ENCODE measurements around the gene ANKRD62. TPM values are rescaled to one million over a fixed set of nuclear protein-coding genes. Genes with fewer than 3 reads are reported as not detected.

Gene ANKRD62
- polyA plus RNA-seq, 1 donor: 0.01 TPM

- Histone ChIP-seq H3K4me3 (ENCODE audit: low read length) (no peak overlapping the region), H3K36me3 (ENCODE audit: control insufficient read depth, insufficient read depth, low read length) (no peaks in the 10 kb centered on the region), H3K4me1 (ENCODE audit: control insufficient read depth, insufficient read depth, low read length) (no peaks in the 10 kb centered on the region), H3K27ac (ENCODE audit: low read length) (no peak overlapping the region), H3K27me3 (ENCODE audit: control insufficient read depth, insufficient read depth, low read length) (peaks cover 2% of the 10 kb centered on the region), H3K9me3 (ENCODE audit: control insufficient read depth, low read depth, low read length) (no peaks in the 10 kb centered on the region)
- no CpG with 5 or more reads among the region's 14 CpGs for whole genome bisulfite sequencing (ENCODE audit: insufficient coverage, low lambda C conversion rate)
- DNase-seq: no peak
Observed at GRCh38 chr18:12056034-12056883, 37.4 kb upstream of the ANKRD62 start.

- no peaks in the 10 kb centered on the region for H3K36me3 ChIP-seq (ENCODE audit: control insufficient read depth, insufficient read depth, low read length)
- H3K4me1 ChIP-seq (ENCODE audit: control insufficient read depth, insufficient read depth, low read length): no peaks in the 10 kb centered on the region
- no peaks in the 10 kb centered on the region for H3K9me3 ChIP-seq (ENCODE audit: control insufficient read depth, low read depth, low read length)
- no peak for DNase-seq
- no peak overlapping the region for H3K27ac ChIP-seq (ENCODE audit: low read length)
- WGBS (ENCODE audit: insufficient coverage, low lambda C conversion rate): no CpG with 5 or more reads among the region's 14 CpGs
- H3K4me3 ChIP-seq (ENCODE audit: low read length): no peak overlapping the region
- peaks cover 2% of the 10 kb centered on the region for H3K27me3 ChIP-seq (ENCODE audit: control insufficient read depth, insufficient read depth, low read length)
Observed at GRCh38 chr18:12056884-12057402, 36.7 kb upstream of the ANKRD62 start.

- Histone ChIP-seq H3K36me3 (ENCODE audit: control insufficient read depth, insufficient read depth, low read length) (no peaks in the 10 kb centered on the region), H3K4me3 (ENCODE audit: low read length) (no peak overlapping the region), H3K27ac (ENCODE audit: low read length) (no peak overlapping the region), H3K27me3 (ENCODE audit: control insufficient read depth, insufficient read depth, low read length) (peaks cover 2% of the 10 kb centered on the region), H3K4me1 (ENCODE audit: control insufficient read depth, insufficient read depth, low read length) (no peaks in the 10 kb centered on the region), H3K9me3 (ENCODE audit: control insufficient read depth, low read depth, low read length) (no peaks in the 10 kb centered on the region)
- 50% methylated on average over 1 of the region's 14 CpGs for WGBS (ENCODE audit: insufficient coverage, low lambda C conversion rate)
- no peak for DNase-seq
Observed at GRCh38 chr18:12057419-12058039, 36.1 kb upstream of the ANKRD62 start.

- Histone ChIP-seq H3K27ac (ENCODE audit: low read length) (no peak overlapping the region), H3K4me1 (ENCODE audit: control insufficient read depth, insufficient read depth, low read length) (no peaks in the 10 kb centered on the region), H3K4me3 (ENCODE audit: low read length) (no peak overlapping the region), H3K36me3 (ENCODE audit: control insufficient read depth, insufficient read depth, low read length) (no peaks in the 10 kb centered on the region), H3K27me3 (ENCODE audit: control insufficient read depth, insufficient read depth, low read length) (no peaks in the 10 kb centered on the region), H3K9me3 (ENCODE audit: control insufficient read depth, low read depth, low read length) (no peaks in the 10 kb centered on the region)
- WGBS (ENCODE audit: insufficient coverage, low lambda C conversion rate): 95% methylated on average over 4 of the region's 16 CpGs
- no peak for DNase-seq
Observed at GRCh38 chr18:12059334-12060181, 34.1 kb upstream of the ANKRD62 start.

- no peak for DNase-seq
- H3K36me3 ChIP-seq (ENCODE audit: control insufficient read depth, insufficient read depth, low read length): no peaks in the 10 kb centered on the region
- H3K4me3 ChIP-seq (ENCODE audit: low read length): no peak overlapping the region
- no peak overlapping the region for H3K27ac ChIP-seq (ENCODE audit: low read length)
- no CpG with 5 or more reads among the region's 20 CpGs for WGBS (ENCODE audit: insufficient coverage, low lambda C conversion rate)
- H3K9me3 ChIP-seq (ENCODE audit: control insufficient read depth, low read depth, low read length): no peaks in the 10 kb centered on the region
- H3K27me3 ChIP-seq (ENCODE audit: control insufficient read depth, insufficient read depth, low read length): no peaks in the 10 kb centered on the region
- H3K4me1 ChIP-seq (ENCODE audit: control insufficient read depth, insufficient read depth, low read length): no peaks in the 10 kb centered on the region
Observed at GRCh38 chr18:12060182-12060870, 33.3 kb upstream of the ANKRD62 start.

- H3K27ac ChIP-seq (ENCODE audit: low read length): no peak overlapping the region
- no peaks in the 10 kb centered on the region for H3K4me1 ChIP-seq (ENCODE audit: control insufficient read depth, insufficient read depth, low read length)
- no peaks in the 10 kb centered on the region for H3K9me3 ChIP-seq (ENCODE audit: control insufficient read depth, low read depth, low read length)
- WGBS (ENCODE audit: insufficient coverage, low lambda C conversion rate): no CpG with 5 or more reads among the region's 14 CpGs
- DNase-seq: no peak
- H3K4me3 ChIP-seq (ENCODE audit: low read length): no peak overlapping the region
- H3K27me3 ChIP-seq (ENCODE audit: control insufficient read depth, insufficient read depth, low read length): no peaks in the 10 kb centered on the region
- no peaks in the 10 kb centered on the region for H3K36me3 ChIP-seq (ENCODE audit: control insufficient read depth, insufficient read depth, low read length)
Observed at GRCh38 chr18:12061685-12062084, 32.0 kb upstream of the ANKRD62 start.

- no peak overlapping the region for H3K4me3 ChIP-seq (ENCODE audit: low read length)
- H3K27me3 ChIP-seq (ENCODE audit: control insufficient read depth, insufficient read depth, low read length): no peaks in the 10 kb centered on the region
- H3K27ac ChIP-seq (ENCODE audit: low read length): no peak overlapping the region
- H3K4me1 ChIP-seq (ENCODE audit: control insufficient read depth, insufficient read depth, low read length): no peaks in the 10 kb centered on the region
- peaks cover 8% of the 10 kb centered on the region for H3K9me3 ChIP-seq (ENCODE audit: control insufficient read depth, low read depth, low read length)
- no CpG with 5 or more reads among the region's 4 CpGs for WGBS (ENCODE audit: insufficient coverage, low lambda C conversion rate)
- DNase-seq: no peak
- H3K36me3 ChIP-seq (ENCODE audit: control insufficient read depth, insufficient read depth, low read length): no peaks in the 10 kb centered on the region
Observed at GRCh38 chr18:12062974-12063373, 30.7 kb upstream of the ANKRD62 start.

- H3K27ac ChIP-seq (ENCODE audit: low read length): no peak overlapping the region
- no peaks in the 10 kb centered on the region for H3K4me1 ChIP-seq (ENCODE audit: control insufficient read depth, insufficient read depth, low read length)
- H3K36me3 ChIP-seq (ENCODE audit: control insufficient read depth, insufficient read depth, low read length): no peaks in the 10 kb centered on the region
- WGBS (ENCODE audit: insufficient coverage, low lambda C conversion rate): no CpG with 5 or more reads among the region's 7 CpGs
- no peak for DNase-seq
- H3K9me3 ChIP-seq (ENCODE audit: control insufficient read depth, low read depth, low read length): peaks cover 8% of the 10 kb centered on the region
- H3K4me3 ChIP-seq (ENCODE audit: low read length): no peak overlapping the region
- no peaks in the 10 kb centered on the region for H3K27me3 ChIP-seq (ENCODE audit: control insufficient read depth, insufficient read depth, low read length)
Observed at GRCh38 chr18:12064086-12064763, 29.4 kb upstream of the ANKRD62 start.

- no peaks in the 10 kb centered on the region for H3K36me3 ChIP-seq (ENCODE audit: control insufficient read depth, insufficient read depth, low read length)
- WGBS (ENCODE audit: insufficient coverage, low lambda C conversion rate): no CpG with 5 or more reads among the region's 5 CpGs
- DNase-seq: no peak
- no peak overlapping the region for H3K4me3 ChIP-seq (ENCODE audit: low read length)
- no peaks in the 10 kb centered on the region for H3K27me3 ChIP-seq (ENCODE audit: control insufficient read depth, insufficient read depth, low read length)
- H3K27ac ChIP-seq (ENCODE audit: low read length): no peak overlapping the region
- H3K4me1 ChIP-seq (ENCODE audit: control insufficient read depth, insufficient read depth, low read length): no peaks in the 10 kb centered on the region
- H3K9me3 ChIP-seq (ENCODE audit: control insufficient read depth, low read depth, low read length): peaks cover 8% of the 10 kb centered on the region
Observed at GRCh38 chr18:12065397-12065796, 28.2 kb upstream of the ANKRD62 start.
